Osteocyte (in vitro differentiated cells): ENCODE results near the gene CXCL11. TPM values are rescaled to one million over a fixed set of nuclear protein-coding genes. Genes with fewer than 3 reads are reported as not detected.
"Not testable (repeated sequence)": the region's sequence is repeated elsewhere in the genome, so short reads cannot be mapped to it uniquely, and the experiment has no call there.

Experiments
- DNase-seq: peaks from one replicate; pipeline ENCODE4 v3.0.0; 2021; ENCODE audit warnings: mixed read lengths; ENCODE audit not compliant: unreplicated experiment; ENCODE audit errors: extremely low spot score
- H3K27ac Mint-ChIP-seq: one replicate; pipeline ENCODE4 v1.8.0; 2021; ENCODE audit warnings: mild to moderate bottlenecking, mixed read lengths; ENCODE audit not compliant: unreplicated experiment
- H3K27me3 Mint-ChIP-seq: one replicate; pipeline ENCODE4 v1.8.0; 2021; ENCODE audit warnings: mixed read lengths; ENCODE audit not compliant: unreplicated experiment
- H3K36me3 Mint-ChIP-seq: one replicate; pipeline ENCODE4 v1.8.0; 2021; ENCODE audit warnings: mixed read lengths; ENCODE audit not compliant: unreplicated experiment
- H3K4me1 Mint-ChIP-seq: one replicate; pipeline ENCODE4 v1.8.0; 2021; ENCODE audit warnings: mixed read lengths; ENCODE audit not compliant: unreplicated experiment
- H3K4me3 Mint-ChIP-seq: one replicate; pipeline ENCODE4 v1.8.0; 2021; ENCODE audit warnings: mild to moderate bottlenecking, moderate library complexity, mixed read lengths; ENCODE audit not compliant: unreplicated experiment
- H3K9me3 Mint-ChIP-seq: one replicate; pipeline ENCODE4 v1.8.0; 2021; ENCODE audit warnings: mixed read lengths; ENCODE audit not compliant: unreplicated experiment
- CTCF ChIP-seq: fragments of 200-600 bp; sonication (generic); IDR thresholded peaks from 2 replicates; pipeline ENCODE4 v1.5.0; 2021; ENCODE audit warnings: antibody characterized with exemption, mild to moderate bottlenecking, moderate library complexity
- total RNA-seq: library from RNA; stranded (reverse); gene quantifications from 2 replicates; pipeline ENCODE4 v1.2.1, GENCODE V29; 2021

The CXCL11 gene
- total RNA-seq, 1 donor from 2014 or later, result not detected

DNA sequence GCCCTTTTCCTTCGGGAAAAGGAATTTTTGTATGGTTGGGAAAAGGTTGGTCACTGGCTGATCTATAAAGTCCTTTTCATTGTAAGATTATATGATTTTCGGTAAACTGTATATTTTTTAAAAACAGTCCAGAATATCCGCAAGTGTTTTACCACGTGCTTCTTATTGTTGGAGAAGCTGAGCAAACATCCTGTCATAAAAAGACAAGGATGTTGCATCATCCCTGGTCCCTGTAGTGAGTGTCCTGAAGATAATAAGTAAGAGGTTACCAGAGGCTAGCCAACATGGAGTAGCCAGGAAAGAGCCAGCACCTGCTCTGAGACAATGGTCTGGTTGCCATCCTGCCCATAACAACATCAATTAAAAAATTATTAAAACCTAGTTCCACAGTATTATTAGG lies 33.7 kb downstream of the CXCL11 start:
- no peak overlapping the region for H3K27ac Mint-ChIP-seq
- peaks cover 50% of the 10 kb centered on the region for H3K27me3 Mint-ChIP-seq
- DNase-seq, result no peak
- no peak overlapping the region for H3K4me3 Mint-ChIP-seq
- no peak for TF ChIP-seq CTCF
- no peaks in the 10 kb centered on the region for H3K36me3 Mint-ChIP-seq
- H3K4me1 Mint-ChIP-seq, result no peaks in the 10 kb centered on the region
- H3K9me3 Mint-ChIP-seq, result no peaks in the 10 kb centered on the region

GRCh38 chr4:76001700-76002099 lies 34.2 kb downstream of the CXCL11 start:
- Mint-ChIP-seq H3K36me3 (no peaks in the 10 kb centered on the region), H3K9me3 (no peaks in the 10 kb centered on the region), H3K27ac (no peak overlapping the region), H3K4me1 (no peaks in the 10 kb centered on the region), H3K27me3 (peaks cover 46% of the 10 kb centered on the region), H3K4me3 (no peak overlapping the region)
- no peak for TF ChIP-seq CTCF
- no peak for DNase-seq

- Mint-ChIP-seq H3K27ac (no peak overlapping the region), H3K9me3 (no peaks in the 10 kb centered on the region)
These were observed 35.6 kb downstream of the CXCL11 start for GRCh38 chr4:76000279-76000678.

DNA sequence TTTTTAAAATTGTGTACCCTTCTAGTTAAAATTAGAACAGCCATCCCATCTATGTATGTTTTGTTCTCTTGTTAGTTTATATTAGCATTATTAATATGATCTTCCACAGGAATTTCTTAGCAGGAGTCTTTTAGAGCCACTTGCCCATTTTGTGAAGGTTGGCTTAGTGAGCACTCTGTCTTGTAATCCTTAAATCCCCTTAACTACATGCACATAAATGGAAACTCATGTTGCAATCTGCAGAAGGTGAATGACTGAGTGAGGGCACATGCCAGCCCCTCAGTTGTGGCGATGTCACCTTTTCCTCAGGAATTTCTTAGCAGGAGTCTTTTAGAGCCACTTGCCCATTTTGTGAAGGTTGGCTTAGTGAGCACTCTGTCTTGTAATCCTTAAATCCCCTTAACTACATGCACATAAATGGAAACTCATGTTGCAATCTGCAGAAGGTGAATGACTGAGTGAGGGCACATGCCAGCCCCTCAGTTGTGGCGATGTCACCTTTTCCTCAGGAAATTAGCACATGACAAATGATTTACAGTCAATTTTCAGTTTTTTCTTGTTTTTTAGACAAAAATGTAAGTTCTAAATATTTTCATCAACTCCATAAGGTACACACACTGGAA lies 37.2 kb downstream of the CXCL11 start:
- not testable (repeated sequence) for H3K36me3 Mint-ChIP-seq, H3K9me3 Mint-ChIP-seq, H3K27ac Mint-ChIP-seq, H3K4me1 Mint-ChIP-seq, DNase-seq, H3K4me3 Mint-ChIP-seq
- H3K27me3 Mint-ChIP-seq, result peaks cover 41% of the 10 kb centered on the region

More at GRCh38 chr4:76000279-76000678, 35.6 kb downstream of the CXCL11 start:
- Mint-ChIP-seq H3K4me3 (no peak overlapping the region), H3K27me3 (peaks cover 36% of the 10 kb centered on the region), H3K36me3 (no peaks in the 10 kb centered on the region), H3K4me1 (no peaks in the 10 kb centered on the region)
- DNase-seq, result no peak
- TF ChIP-seq CTCF, result no peak

- TF ChIP-seq CTCF, result no peak
- Mint-ChIP-seq H3K9me3 (no peaks in the 10 kb centered on the region), H3K4me1 (no peaks in the 10 kb centered on the region), H3K27me3 (peaks cover 38% of the 10 kb centered on the region), H3K36me3 (no peaks in the 10 kb centered on the region), H3K4me3 (no peak overlapping the region), H3K27ac (no peak overlapping the region)
- DNase-seq, result no peak
These were observed 37.9 kb downstream of the CXCL11 start for GRCh38 chr4:75997946-75998345.

GRCh38 chr4:75997081-75997480 lies 38.8 kb downstream of the CXCL11 start:
- H3K4me3 Mint-ChIP-seq, result no peak overlapping the region
- no peak for DNase-seq

More at GRCh38 chr4:75997081-75997480, 38.8 kb downstream of the CXCL11 start:
- no peaks in the 10 kb centered on the region for H3K36me3 Mint-ChIP-seq
- peaks cover 37% of the 10 kb centered on the region for H3K27me3 Mint-ChIP-seq
- H3K9me3 Mint-ChIP-seq, result no peaks in the 10 kb centered on the region
- no peak for TF ChIP-seq CTCF
- no peak overlapping the region for H3K27ac Mint-ChIP-seq
- H3K4me1 Mint-ChIP-seq, result no peaks in the 10 kb centered on the region
